Heart left ventricle (tissue), 13 donors: ENCODE measurements around the gene TOB1.
"Not testable (repeated sequence)": the region's sequence is repeated elsewhere in the genome, so short reads cannot be mapped to it uniquely, and the experiment has no call there.

Source experiments
- POLR2A ChIP-seq, 2 donors: fragments of 450-650 bp; IDR thresholded peaks; one replicate each; pipeline ENCODE4 v1.6.1; 2017; ENCODE audit warnings: antibody characterized with exemption in 2 of 2, mild to moderate bottlenecking in 2 of 2, moderate library complexity in 2 of 2
- TF ChIP-seq, protein P1 (sequence below), 12 donors: fragments of 200-600 bp; sonication (generic) in 4 of 12; IDR thresholded peaks; one replicate each; pipeline versions ENCODE4 v1.5.0 to v1.8.0; 2018 to 2022; ENCODE audit warnings: antibody characterized with exemption in 12 of 12, mild to moderate bottlenecking in 5 of 12
- donor health status: ischemic (EF 13 %, LVEDD 7.1; RV severe dilation, severe dysfunction).
- donor health status: DM: no; HTN: yes; CAD: no.
- donor health status: DM: no; HTN: no; CAD: no.
- donor health status: ischemic (EF 25% LVEDD 6.9; RV normal size, moderate dysfunction).
- donor health status: ischemic (EF 25% LVEDD 5.7; RV mildly dilated, moderate dysfunction).
- donor health status: ischemic (EF 35%, LVEDD 5.7; RV mildly dilated, moderate dysfunction).
- donor health status: nonischemic (EF 11% LVEDD 7.7; RV severe dilation, severe dysfunction).
- donor health status: DM: yes; HTN: yes; CAD: no.
- donor health status: PGD.
- donor health status: ischemic (EF 29% LVEDD 5.4; RV normal size, mild dysfunction).
- donor health status: nonischemic (EF 23%, LVEDD 6.1; RV moderate dilation, normal function).

DNA sequence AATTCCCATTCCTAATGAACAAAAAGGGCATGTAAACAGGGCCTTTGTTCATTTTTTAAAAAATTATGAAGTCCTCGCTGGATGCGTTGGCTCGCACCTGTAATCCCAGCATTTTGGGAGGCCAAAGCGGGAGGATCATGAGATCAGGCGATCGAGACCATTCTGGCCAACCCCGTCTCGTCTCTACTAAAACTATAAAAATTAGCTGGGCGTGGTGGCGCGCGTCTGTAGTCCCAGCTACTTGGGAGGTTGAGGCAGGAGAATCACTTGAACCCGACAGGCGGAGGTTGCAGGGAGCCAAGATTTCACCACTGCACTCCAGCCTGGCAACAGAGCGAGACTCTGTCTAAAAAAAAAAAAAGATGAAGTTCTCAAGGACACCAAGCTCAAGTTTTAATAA is 6.4 kb downstream of the TOB1 start:
- TF ChIP-seq, protein P1, sequence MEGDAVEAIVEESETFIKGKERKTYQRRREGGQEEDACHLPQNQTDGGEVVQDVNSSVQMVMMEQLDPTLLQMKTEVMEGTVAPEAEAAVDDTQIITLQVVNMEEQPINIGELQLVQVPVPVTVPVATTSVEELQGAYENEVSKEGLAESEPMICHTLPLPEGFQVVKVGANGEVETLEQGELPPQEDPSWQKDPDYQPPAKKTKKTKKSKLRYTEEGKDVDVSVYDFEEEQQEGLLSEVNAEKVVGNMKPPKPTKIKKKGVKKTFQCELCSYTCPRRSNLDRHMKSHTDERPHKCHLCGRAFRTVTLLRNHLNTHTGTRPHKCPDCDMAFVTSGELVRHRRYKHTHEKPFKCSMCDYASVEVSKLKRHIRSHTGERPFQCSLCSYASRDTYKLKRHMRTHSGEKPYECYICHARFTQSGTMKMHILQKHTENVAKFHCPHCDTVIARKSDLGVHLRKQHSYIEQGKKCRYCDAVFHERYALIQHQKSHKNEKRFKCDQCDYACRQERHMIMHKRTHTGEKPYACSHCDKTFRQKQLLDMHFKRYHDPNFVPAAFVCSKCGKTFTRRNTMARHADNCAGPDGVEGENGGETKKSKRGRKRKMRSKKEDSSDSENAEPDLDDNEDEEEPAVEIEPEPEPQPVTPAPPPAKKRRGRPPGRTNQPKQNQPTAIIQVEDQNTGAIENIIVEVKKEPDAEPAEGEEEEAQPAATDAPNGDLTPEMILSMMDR (IDR thresholded peaks at IDR 0.05): not testable (repeated sequence)
- TF ChIP-seq POLR2A (IDR thresholded peaks at IDR 0.05): not testable (repeated sequence)
